T-cell (primary cell): ENCODE measurements around the gene PTGES. TPM values are rescaled to one million over a fixed set of nuclear protein-coding genes. Genes with fewer than 3 reads are reported as not detected.
"Not testable (repeated sequence)": the region's sequence is repeated elsewhere in the genome, so short reads cannot be mapped to it uniquely, and the experiment has no call there.

Experiments
- ATAC-seq, 4 experiments: fragments of 200-7000 bp in 3 of 4; fragments of 150-1000 bp in 1 of 4; cut with Tn5 transposase; replicated peaks in 1 of 4; 1 replicate in 3 of 4; 2 replicates in 1 of 4; pipeline ENCODE4 v1.10.0; 2021; ENCODE audit warnings: moderate library complexity in 3 of 4, mild to moderate bottlenecking in 2 of 4, moderate number of reproducible peaks in 1 of 4
- CTCF ChIA-PET, 2 donors: fragments of 300-600 bp; sonication (Branson Sonifier 250); formaldehyde crosslinking; loops; one replicate each; lab custom pipeline; 2022; ENCODE audit warnings: antibody characterized with exemption in 2 of 2; lab: Charles Lee
- POLR2A ChIA-PET, 2 donors: fragments of 300-600 bp; sonication (Branson Sonifier 250); formaldehyde crosslinking; loops; one replicate each; lab custom pipeline; 2022; ENCODE audit warnings: antibody characterized with exemption in 2 of 2; lab: Charles Lee
- DNase-seq, 35 experiments: peaks; one replicate each; pipeline versions ENCODE4 v3.0.0 to v3.0.0-alpha.2; 2013 to 2023
- H3K27ac ChIP-seq: one replicate; pipeline ENCODE4 v1.5.1; 2013; ENCODE audit warnings: low read length
- H3K27me3 ChIP-seq, 2 experiments: replicated peaks in 1 of 2; 1 replicate in 1 of 2; 2 replicates in 1 of 2; pipeline versions ENCODE4 v1.6.1 to v1.7.0; 2013; ENCODE audit warnings: low read length in 1 of 2, mixed read lengths in 1 of 2; ENCODE audit not compliant: control insufficient read depth in 2 of 2, insufficient read depth in 2 of 2; ENCODE audit errors: extremely low read depth in 1 of 2
- H3K36me3 ChIP-seq, 2 donors: 1 replicate in 1 of 2; 2 replicates in 1 of 2; pipeline versions ENCODE4 v1.6.1 to v1.7.0; 2013; ENCODE audit warnings: low read length in 1 of 2; ENCODE audit not compliant: control insufficient read depth in 2 of 2, insufficient read depth in 1 of 2; ENCODE audit errors: extremely low read depth in 1 of 2
- H3K4me1 ChIP-seq, 2 experiments: 1 replicate in 1 of 2; 2 replicates in 1 of 2; pipeline versions ENCODE4 v1.6.1 to v1.7.0; 2013; ENCODE audit warnings: low read length in 2 of 2, mixed read lengths in 1 of 2; ENCODE audit not compliant: insufficient read depth in 2 of 2, control insufficient read depth in 1 of 2; ENCODE audit errors: extremely low read depth in 1 of 2
- H3K4me3 ChIP-seq, 2 donors: 1 replicate in 1 of 2; 2 replicates in 1 of 2; pipeline versions ENCODE4 v1.5.1 to v1.7.0; 2013; ENCODE audit warnings: mild to moderate bottlenecking in 2 of 2, low read length in 1 of 2, moderate library complexity in 1 of 2; ENCODE audit not compliant: control insufficient read depth in 1 of 2; ENCODE audit errors: extremely low read depth in 1 of 2
- H3K9me3 ChIP-seq: 2 replicates; pipeline ENCODE4 v1.7.0; 2013
- H3K27ac Mint-ChIP-seq, 2 donors: one replicate each; pipeline ENCODE4 v1.8.0; 2020 to 2021; ENCODE audit warnings: mild to moderate bottlenecking in 2 of 2, mixed read lengths in 2 of 2
- H3K27me3 Mint-ChIP-seq, 2 donors: one replicate each; pipeline ENCODE4 v1.8.0; 2021 to 2022; ENCODE audit warnings: mixed read lengths in 2 of 2
- H3K36me3 Mint-ChIP-seq: one replicate; pipeline ENCODE4 v1.8.0; 2021; ENCODE audit warnings: mixed read lengths
- H3K4me1 Mint-ChIP-seq, 3 donors: one replicate each; pipeline ENCODE4 v1.8.0; 2020 to 2022; ENCODE audit warnings: mixed read lengths in 3 of 3, mild to moderate bottlenecking in 1 of 3
- H3K4me3 Mint-ChIP-seq, 3 donors: one replicate each; pipeline ENCODE4 v1.8.0; 2020 to 2022; ENCODE audit warnings: mild to moderate bottlenecking in 3 of 3, mixed read lengths in 3 of 3, moderate library complexity in 3 of 3
- H3K9me3 Mint-ChIP-seq, 3 donors: one replicate each; pipeline ENCODE4 v1.8.0; 2020 to 2022; ENCODE audit warnings: mixed read lengths in 3 of 3
- WGBS: methylation state at CpG from one replicate; pipeline ENCODE4 v1.1.5; 2013; ENCODE audit warnings: missing lambda C conversion rate; ENCODE audit not compliant: insufficient coverage; 5-methylcytosine and 5-hydroxymethylcytosine counted together
- total RNA-seq, 35 experiments: library from RNA in 6 of 35; stranded (reverse) in 6 of 35; fragments of 120-200 nt in 1 of 35; gene quantifications; one replicate each; pipeline versions ENCODE4 v1.2.1 to v1.2.4 and lab custom pipeline; 2013 to 2026

PTGES gene
- not detected for total RNA-seq
- not detected for total RNA-seq (2013)
- 0 to 0.08 (median 0) reads per million in 29 experiments for total RNA-seq (lab: John Stamatoyannopoulos, UW)

- POLR2A ChIA-PET: no interaction called here
- Mint-ChIP-seq H3K4me3 (peak within 1 kb of the TSS in 2 of 3 donors; percentile 41 to 55), H3K36me3 (no peaks in the 10 kb centered on the region), H3K9me3 (no peaks in the 10 kb centered on the region), H3K27ac (no peak within 1 kb of the TSS), H3K4me1 (peaks cover 19 to 27% (median 25%) of the 10 kb centered on the region in 3 donors), H3K27me3 (peaks cover 0 to 10% of the 10 kb centered on the region in 2 donors)
- DNase-seq: peak in 34 of 35 experiments; percentile 20 to 72 (median 48)
- Histone ChIP-seq H3K27ac (no peak within 1 kb of the TSS), H3K4me3 (peak within 1 kb of the TSS in 1 of 2 donors; percentile 34), H3K9me3 (no peaks in the 10 kb centered on the region), H3K36me3 (no peaks in the 10 kb centered on the region), H3K27me3 (peaks cover 0 to 43% of the 10 kb centered on the region in 2 experiments), H3K4me1 (peaks cover 0 to 20% of the 10 kb centered on the region in 2 experiments)
- CTCF ChIA-PET: interaction anchor here in 1 of 2 donors (0.6 kb wide), 1 partner anchor 1825 kb away, joined by 3 read pairs; no protein-coding TSS in a partner anchor
- 13% methylated on average over 17 of the region's 23 CpGs for WGBS
- peak; percentile 62 to 98 (median 77) for ATAC-seq
Observed at GRCh38 chr9:129752900-129753729, at the start of gene PTGES. Gene PTGES (minus strand): TSS chr9:129753042. CDS start chr9:129753012, 30 bp downstream.

- POLR2A ChIA-PET: no interaction called here
- no peak overlapping the region for H3K4me3 ChIP-seq
- no peaks in the 10 kb centered on the region for H3K9me3 Mint-ChIP-seq
- no peaks in the 10 kb centered on the region for H3K9me3 ChIP-seq
- no peaks in the 10 kb centered on the region for H3K27me3 Mint-ChIP-seq
- CTCF ChIA-PET: no interaction called here
- H3K36me3 Mint-ChIP-seq: peaks cover 7% of the 10 kb centered on the region
- no peak for DNase-seq
- H3K4me1 Mint-ChIP-seq: peaks cover 19 to 24% (median 21%) of the 10 kb centered on the region in 3 donors
- H3K27me3 ChIP-seq: no peaks in the 10 kb centered on the region
- whole genome bisulfite sequencing: 97% methylated on average over 16 of the region's 17 CpGs
- peak overlapping the region; percentile 64 to 91 (median 85) for H3K4me3 Mint-ChIP-seq
- H3K36me3 ChIP-seq: peaks cover 0 to 9% of the 10 kb centered on the region in 2 donors
- peaks cover 6 to 23% of the 10 kb centered on the region in 2 experiments for H3K4me1 ChIP-seq
- H3K27ac Mint-ChIP-seq: peak overlapping the region; percentile 36 to 52
- no peak overlapping the region for H3K27ac ChIP-seq
- ATAC-seq: no peak
Observed at GRCh38 chr9:129801504-129801903, 48.7 kb upstream of the PTGES start.

- ChIA-PET POLR2A (no interaction called here), CTCF (no interaction called here)
- H3K4me3 Mint-ChIP-seq: no peak overlapping the region
- WGBS: 100% methylated on average over 2 of the region's 6 CpGs
- H3K36me3 ChIP-seq: no peaks in the 10 kb centered on the region
- H3K4me3 ChIP-seq: no peak overlapping the region
- H3K27me3 ChIP-seq: peaks cover 0 to 2% of the 10 kb centered on the region in 2 experiments
- no peak overlapping the region for H3K27ac ChIP-seq
- no peaks in the 10 kb centered on the region for H3K9me3 Mint-ChIP-seq
- H3K9me3 ChIP-seq: no peaks in the 10 kb centered on the region
- ATAC-seq (no peak), DNase-seq (no peak)
- peaks cover 3 to 11% of the 10 kb centered on the region in 2 experiments for H3K4me1 ChIP-seq
- no peak overlapping the region for H3K27ac Mint-ChIP-seq
- peaks cover 1 to 5% (median 5%) of the 10 kb centered on the region in 3 donors for H3K4me1 Mint-ChIP-seq
- H3K36me3 Mint-ChIP-seq: no peaks in the 10 kb centered on the region
- H3K27me3 Mint-ChIP-seq: no peaks in the 10 kb centered on the region
Observed at GRCh38 chr9:129798973-129799372, 46.1 kb upstream of the PTGES start.

GRCh38 chr9:129796029-129796428, 43.2 kb upstream of the PTGES start:
- DNase-seq, H3K9me3 Mint-ChIP-seq, H3K36me3 ChIP-seq, H3K4me3 ChIP-seq, H3K27ac ChIP-seq, H3K9me3 ChIP-seq, H3K27me3 Mint-ChIP-seq, H3K4me3 Mint-ChIP-seq, H3K36me3 Mint-ChIP-seq, H3K4me1 ChIP-seq, POLR2A ChIA-PET, H3K27me3 ChIP-seq, ATAC-seq, H3K27ac Mint-ChIP-seq, H3K4me1 Mint-ChIP-seq: not testable (repeated sequence)
- CTCF ChIA-PET: interaction anchor here in 1 of 2 donors (0.9 kb wide), 1 partner anchor 70 kb away, joined by 3 read pairs; no protein-coding TSS in a partner anchor
- WGBS: 100% methylated on average over 1 of the region's 2 CpGs

- Histone ChIP-seq H3K4me3 (no peak overlapping the region), H3K27me3 (peaks cover 0 to 9% of the 10 kb centered on the region in 2 experiments), H3K9me3 (no peaks in the 10 kb centered on the region), H3K27ac (no peak overlapping the region), H3K4me1 (peaks cover 0 to 8% of the 10 kb centered on the region in 2 experiments), H3K36me3 (no peaks in the 10 kb centered on the region)
- ChIA-PET POLR2A (no interaction called here), CTCF (interaction anchor here in 1 of 2 donors (0.7 kb wide), 1 partner anchor 10 kb away, joined by 3 read pairs; no protein-coding TSS in a partner anchor)
- ATAC-seq: no peak
- Mint-ChIP-seq H3K27me3 (no peaks in the 10 kb centered on the region), H3K4me3 (no peak overlapping the region), H3K9me3 (no peaks in the 10 kb centered on the region), H3K36me3 (no peaks in the 10 kb centered on the region), H3K27ac (no peak overlapping the region), H3K4me1 (peaks cover 5 to 7% (median 5%) of the 10 kb centered on the region in 3 donors)
- DNase-seq: no peak
- WGBS: 89% methylated on average over 8 of the region's 8 CpGs
Observed at GRCh38 chr9:129794549-129794948, 41.7 kb upstream of the PTGES start.

- peaks cover 6 to 14% of the 10 kb centered on the region in 2 donors for H3K27me3 Mint-ChIP-seq
- CTCF ChIA-PET: interaction anchor here (0.7 kb wide), 2 partner anchors 139 to 653 kb away, joined by 4 to 12 read pairs; no protein-coding TSS in a partner anchor
- ATAC-seq (no peak), DNase-seq (no peak)
- POLR2A ChIA-PET: interaction anchor here in 1 of 2 donors (0.7 kb wide), 1 partner anchor 162 kb away, joined by 4 read pairs; no protein-coding TSS in a partner anchor
- Histone ChIP-seq H3K27ac (no peak overlapping the region), H3K4me3 (no peak overlapping the region), H3K9me3 (no peaks in the 10 kb centered on the region), H3K36me3 (no peaks in the 10 kb centered on the region), H3K27me3 (peaks cover 0 to 9% of the 10 kb centered on the region in 2 experiments), H3K4me1 (peaks cover 0 to 11% of the 10 kb centered on the region in 2 experiments)
- H3K36me3 Mint-ChIP-seq: no peaks in the 10 kb centered on the region
- no peaks in the 10 kb centered on the region for H3K9me3 Mint-ChIP-seq
- H3K27ac Mint-ChIP-seq: no peak overlapping the region
- H3K4me3 Mint-ChIP-seq: no peak overlapping the region
- peaks cover 5 to 9% (median 9%) of the 10 kb centered on the region in 3 donors for H3K4me1 Mint-ChIP-seq
- WGBS: 95% methylated on average over 10 of the region's 10 CpGs
Observed at GRCh38 chr9:129786481-129786880, 33.6 kb upstream of the PTGES start.
